Activated CD8-positive, alpha-beta memory T cell treated with anti-CD3 and anti-CD28 coated beads, Interleukin-2, amount 10 ng/mL, durations not matched to agents 7 days and 5 days (primary cell): Measurements from ENCODE around the gene TET2. TPM values are rescaled to one million over a fixed set of nuclear protein-coding genes. Genes with fewer than 3 reads are reported as not detected.

Experiments
- ATAC-seq: fragments of 150-1000 bp; cut with Tn5 transposase; one replicate; pipeline ENCODE4 v1.10.0; 2021; ENCODE audit warnings: moderate library complexity
- CTCF ChIA-PET: fragments of 350-600 bp; sonication (Branson Sonifier 250); formaldehyde crosslinking; loops from one replicate; lab custom pipeline; 2021; ENCODE audit warnings: antibody characterized with exemption; lab: Charles Lee
- DNase-seq: peaks from one replicate; pipeline ENCODE4 v3.0.0-alpha.2; 2020
- H3K27ac Mint-ChIP-seq: one replicate; pipeline ENCODE4 v1.8.0; 2021; ENCODE audit warnings: mild to moderate bottlenecking, mixed read lengths
- H3K27me3 Mint-ChIP-seq: one replicate; pipeline ENCODE4 v1.8.0; 2021; ENCODE audit warnings: mixed read lengths
- H3K36me3 Mint-ChIP-seq: one replicate; pipeline ENCODE4 v1.8.0; 2021; ENCODE audit warnings: mild to moderate bottlenecking, mixed read lengths
- H3K4me1 Mint-ChIP-seq: one replicate; pipeline ENCODE4 v1.8.0; 2021; ENCODE audit warnings: mixed read lengths
- H3K4me3 Mint-ChIP-seq: one replicate; pipeline ENCODE4 v1.8.0; 2021; ENCODE audit warnings: mild to moderate bottlenecking, moderate library complexity, mixed read lengths
- H3K9me3 Mint-ChIP-seq: one replicate; pipeline ENCODE4 v1.8.0; 2022; ENCODE audit warnings: low read depth, mixed read lengths
- total RNA-seq, 2 experiments: library from RNA; stranded (reverse); gene quantifications; one replicate each; pipeline ENCODE4 v1.2.3, GENCODE V29; 2021

TET2 gene
- 10 to 100 TPM; 24.6 to 25.1 TPM for total RNA-seq

DNA sequence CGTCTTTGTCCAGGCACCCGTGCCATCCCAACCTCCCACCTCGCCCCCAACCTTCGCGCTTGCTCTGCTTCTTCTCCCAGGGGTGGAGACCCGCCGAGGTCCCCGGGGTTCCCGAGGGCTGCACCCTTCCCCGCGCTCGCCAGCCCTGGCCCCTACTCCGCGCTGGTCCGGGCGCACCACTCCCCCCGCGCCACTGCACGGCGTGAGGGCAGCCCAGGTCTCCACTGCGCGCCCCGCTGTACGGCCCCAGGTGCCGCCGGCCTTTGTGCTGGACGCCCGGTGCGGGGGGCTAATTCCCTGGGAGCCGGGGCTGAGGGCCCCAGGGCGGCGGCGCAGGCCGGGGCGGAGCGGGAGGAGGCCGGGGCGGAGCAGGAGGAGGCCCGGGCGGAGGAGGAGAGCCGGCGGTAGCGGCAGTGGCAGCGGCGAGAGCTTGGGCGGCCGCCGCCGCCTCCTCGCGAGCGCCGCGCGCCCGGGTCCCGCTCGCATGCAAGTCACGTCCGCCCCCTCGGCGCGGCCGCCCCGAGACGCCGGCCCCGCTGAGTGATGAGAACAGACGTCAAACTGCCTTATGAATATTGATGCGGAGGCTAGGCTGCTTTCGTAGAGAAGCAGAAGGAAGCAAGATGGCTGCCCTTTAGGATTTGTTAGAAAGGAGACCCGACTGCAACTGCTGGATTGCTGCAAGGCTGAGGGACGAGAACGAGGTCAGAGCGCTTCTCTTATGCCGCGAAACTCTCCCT is at the start of gene TET2:
Gene TET2, plus strand, starts transcription at position 601 of the 740 bp plus-strand sequence. CDS start 87,067 bp downstream, outside the sequence.
- Mint-ChIP-seq H3K9me3 (no peaks in the 10 kb centered on the region), H3K27ac (peak within 1 kb of the TSS; percentile 99), H3K4me1 (peaks cover 27% of the 10 kb centered on the region), H3K4me3 (peak within 1 kb of the TSS; percentile 99), H3K27me3 (no peaks in the 10 kb centered on the region), H3K36me3 (peaks cover 8% of the 10 kb centered on the region)
- CTCF ChIA-PET, result interaction anchor here (1.0 to 2.4 kb wide), 4 partner anchors 302 to 328 kb away, joined by 3 to 17 read pairs (median 6); partner anchors contain the start of gene PPA2
- ATAC-seq, result peak; percentile 91
- DNase-seq, result peak; percentile 88

DNA sequence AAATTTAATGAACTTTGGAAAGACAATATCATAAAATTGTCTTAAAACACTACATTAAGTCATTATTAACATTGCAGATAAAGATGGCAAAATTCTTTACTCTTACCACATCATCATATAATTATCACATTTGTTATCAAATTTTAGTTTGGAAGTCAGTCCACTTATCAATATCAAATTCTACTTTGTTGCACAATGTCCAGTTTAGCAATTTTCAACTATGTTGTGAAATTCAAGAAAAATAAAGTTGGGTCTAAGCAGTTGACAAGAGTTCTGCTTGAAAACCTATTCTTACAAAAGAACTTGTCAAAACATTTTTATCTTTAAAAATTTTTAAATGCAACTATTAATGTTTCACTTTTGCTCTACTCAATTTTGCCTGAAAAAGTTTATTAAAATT is 44.7 kb upstream of the TET2 start:
- H3K9me3 Mint-ChIP-seq, result peaks cover 8% of the 10 kb centered on the region
- DNase-seq, result no peak
- peaks cover 1% of the 10 kb centered on the region for H3K36me3 Mint-ChIP-seq
- CTCF ChIA-PET, result no interaction called here
- H3K27ac Mint-ChIP-seq, result no peak overlapping the region
- H3K4me3 Mint-ChIP-seq, result no peak overlapping the region
- no peak for ATAC-seq
- no peaks in the 10 kb centered on the region for H3K4me1 Mint-ChIP-seq
- H3K27me3 Mint-ChIP-seq, result peaks cover 14% of the 10 kb centered on the region

DNA sequence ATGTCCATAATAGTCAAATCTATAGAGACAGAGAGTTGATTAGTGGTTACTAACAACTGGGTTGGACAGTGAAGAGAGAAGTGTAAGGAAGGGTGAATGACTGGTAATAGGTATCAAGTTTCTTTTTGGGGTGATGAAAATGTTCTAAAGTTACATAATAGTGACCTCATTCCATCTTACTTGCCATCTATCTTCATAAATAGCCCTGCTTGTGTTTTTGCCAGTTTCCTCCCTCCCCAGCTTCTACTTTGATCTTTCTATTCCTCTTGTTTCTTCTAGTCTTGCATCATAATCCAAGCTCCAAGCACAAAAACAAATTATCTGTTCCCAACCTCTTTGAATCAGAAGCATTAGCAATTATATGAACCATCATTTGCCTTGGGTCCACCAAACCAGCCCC is 40.2 kb upstream of the TET2 start:
- CTCF ChIA-PET, result interaction anchor here (1.5 kb wide), 1 partner anchor 24 kb away, joined by 3 read pairs; no protein-coding TSS in a partner anchor
- DNase-seq (no peak), ATAC-seq (no peak)
- Mint-ChIP-seq H3K4me1 (no peaks in the 10 kb centered on the region), H3K27ac (no peak overlapping the region), H3K36me3 (no peaks in the 10 kb centered on the region), H3K4me3 (no peak overlapping the region), H3K9me3 (no peaks in the 10 kb centered on the region), H3K27me3 (peaks cover 17% of the 10 kb centered on the region)

DNA sequence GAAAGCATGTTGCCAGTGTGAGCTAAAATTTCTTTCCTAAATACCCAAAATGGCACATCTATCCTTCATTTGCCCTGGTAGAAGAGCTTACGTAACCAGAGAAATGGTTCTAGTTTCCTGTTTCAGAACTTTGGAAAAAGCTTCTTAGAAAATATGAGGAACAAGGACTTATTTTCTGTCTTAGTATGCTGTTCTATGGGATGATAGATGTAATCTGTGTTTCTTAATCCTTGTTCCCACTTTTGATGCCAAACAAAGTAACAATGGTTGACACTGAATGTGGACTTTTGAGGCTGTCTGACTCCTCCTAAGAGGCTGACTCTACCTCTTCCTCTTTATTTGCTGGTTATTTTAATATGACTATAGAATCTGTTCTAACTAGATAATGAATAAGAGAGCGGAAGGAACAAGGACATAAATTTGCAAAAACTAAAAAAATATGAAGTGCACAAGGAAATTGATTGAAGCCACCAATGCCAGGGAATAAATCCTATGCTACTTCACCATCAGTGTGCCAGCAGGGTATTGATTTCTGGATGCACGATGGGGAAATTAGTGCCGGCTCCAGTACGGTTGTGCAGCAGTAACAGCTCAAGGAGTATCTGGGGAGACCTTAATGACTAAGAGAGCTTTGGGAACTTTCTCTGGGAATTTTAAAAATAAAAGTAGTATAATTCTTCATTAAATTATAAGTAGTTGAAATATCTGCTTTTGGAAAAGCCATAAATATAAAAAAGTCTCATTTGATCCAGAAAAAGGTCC is 39.4 kb upstream of the TET2 start:
- H3K36me3 Mint-ChIP-seq, result no peaks in the 10 kb centered on the region
- no peak for DNase-seq
- H3K4me3 Mint-ChIP-seq, result no peak overlapping the region
- no peaks in the 10 kb centered on the region for H3K4me1 Mint-ChIP-seq
- ATAC-seq, result no peak
- CTCF ChIA-PET, result interaction anchor here (1.5 kb wide), 1 partner anchor 23 kb away, joined by 3 read pairs; no protein-coding TSS in a partner anchor
- peaks cover 17% of the 10 kb centered on the region for H3K27me3 Mint-ChIP-seq
- H3K27ac Mint-ChIP-seq, result no peak overlapping the region
- H3K9me3 Mint-ChIP-seq, result no peaks in the 10 kb centered on the region

DNA sequence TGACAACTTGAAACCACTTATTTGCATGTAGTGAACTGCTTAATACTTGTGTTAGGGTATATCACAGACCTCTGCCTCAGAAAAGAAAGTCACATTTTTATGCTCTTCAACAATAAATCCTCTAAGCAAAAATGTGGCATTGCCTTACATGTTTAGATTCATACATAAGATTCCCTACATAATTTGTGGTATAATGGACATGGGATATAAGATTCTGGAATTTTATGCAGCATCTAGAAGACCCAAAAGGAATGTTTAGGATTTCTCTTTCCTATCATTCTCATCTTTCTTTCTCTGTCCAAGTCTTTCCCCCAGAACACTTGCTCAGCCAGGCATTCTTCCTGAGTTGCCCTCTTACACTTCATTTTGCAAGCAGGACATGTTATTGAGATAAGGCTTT is 37.7 kb upstream of the TET2 start:
- CTCF ChIA-PET, result no interaction called here
- peaks cover 19% of the 10 kb centered on the region for H3K27me3 Mint-ChIP-seq
- H3K4me3 Mint-ChIP-seq, result no peak overlapping the region
- H3K36me3 Mint-ChIP-seq, result no peaks in the 10 kb centered on the region
- no peaks in the 10 kb centered on the region for H3K9me3 Mint-ChIP-seq
- no peak for ATAC-seq
- no peak for DNase-seq
- H3K27ac Mint-ChIP-seq, result no peak overlapping the region
- no peaks in the 10 kb centered on the region for H3K4me1 Mint-ChIP-seq

DNA sequence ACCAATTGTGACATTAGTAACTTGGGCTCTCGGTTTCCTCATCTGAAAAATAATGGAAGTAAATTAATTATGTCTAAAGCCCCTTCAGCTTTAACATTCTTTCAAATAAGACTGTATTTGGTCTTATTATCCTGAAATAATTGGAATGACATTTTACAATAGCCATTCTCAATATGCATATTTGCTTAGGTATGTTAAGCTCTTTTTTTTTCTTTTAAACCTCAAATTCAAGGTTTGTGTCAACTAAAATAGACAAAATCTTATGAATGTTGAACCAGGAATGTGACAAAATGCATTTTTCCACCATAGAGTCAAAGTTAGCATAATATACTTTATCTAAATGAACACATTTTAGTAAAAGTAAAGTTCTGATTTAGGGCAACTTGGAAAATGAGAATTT is 34.4 kb upstream of the TET2 start:
- no peak overlapping the region for H3K4me3 Mint-ChIP-seq
- no peak overlapping the region for H3K27ac Mint-ChIP-seq
- no peak for ATAC-seq
- no peaks in the 10 kb centered on the region for H3K9me3 Mint-ChIP-seq
- no peak for DNase-seq
- no peaks in the 10 kb centered on the region for H3K36me3 Mint-ChIP-seq
- CTCF ChIA-PET, result no interaction called here
- H3K4me1 Mint-ChIP-seq, result no peaks in the 10 kb centered on the region
- H3K27me3 Mint-ChIP-seq, result peaks cover 15% of the 10 kb centered on the region

DNA sequence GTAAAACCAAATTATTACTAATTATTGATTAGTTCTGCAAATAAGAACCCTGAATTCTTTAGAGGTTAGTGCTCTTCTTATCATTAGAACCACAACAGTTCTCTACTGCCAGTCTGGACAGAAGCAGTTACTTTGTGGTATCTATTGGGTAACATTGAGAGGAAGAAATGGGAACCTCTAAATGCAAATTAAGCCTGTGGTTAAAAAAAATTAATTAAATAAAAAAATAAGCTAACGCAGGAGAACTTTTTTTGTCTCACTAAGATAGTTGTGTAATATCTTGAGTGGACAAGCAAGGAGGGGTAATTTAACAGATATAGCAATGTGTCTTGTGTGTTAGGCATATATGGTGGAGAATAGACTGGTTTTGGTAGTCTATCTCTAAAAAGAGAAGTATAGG is 32.9 kb upstream of the TET2 start:
- Mint-ChIP-seq H3K9me3 (no peaks in the 10 kb centered on the region), H3K4me3 (no peak overlapping the region), H3K36me3 (no peaks in the 10 kb centered on the region), H3K27ac (no peak overlapping the region), H3K27me3 (peaks cover 13% of the 10 kb centered on the region), H3K4me1 (no peaks in the 10 kb centered on the region)
- ATAC-seq (no peak), DNase-seq (no peak)
- CTCF ChIA-PET, result no interaction called here

DNA sequence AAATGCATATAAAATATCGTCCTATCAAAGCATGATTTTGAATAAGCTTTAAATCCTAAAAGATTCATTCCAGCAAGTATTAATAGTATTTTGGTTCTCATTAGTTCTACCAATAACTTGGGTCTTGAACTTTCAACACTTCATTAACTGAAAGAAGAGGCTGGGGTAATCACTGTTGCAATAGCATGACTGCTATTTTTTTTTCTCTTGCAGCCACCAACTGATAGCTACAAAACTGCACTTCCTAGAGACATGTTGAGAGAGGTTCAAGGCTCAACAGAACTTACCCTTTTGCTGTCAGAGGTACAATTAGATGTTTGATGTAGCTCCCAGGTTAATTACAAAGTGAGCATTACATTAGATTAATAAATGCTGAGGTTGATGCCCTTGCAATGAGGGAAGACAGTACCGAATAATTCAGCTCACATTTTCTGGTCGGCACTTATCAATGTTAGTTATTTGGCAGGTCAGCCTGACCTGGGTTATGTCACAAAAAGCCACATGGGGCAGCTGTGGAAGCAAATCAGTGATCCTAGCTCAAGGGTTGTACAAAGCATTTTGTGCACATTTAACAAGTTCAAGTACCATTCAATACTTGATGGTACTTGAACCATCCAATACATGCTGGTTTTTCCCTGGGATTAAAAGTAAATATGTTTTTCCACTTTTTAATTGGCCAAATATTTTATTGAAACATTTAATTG is 29.9 kb upstream of the TET2 start:
- ATAC-seq (no peak), DNase-seq (no peak)
- Mint-ChIP-seq H3K4me1 (no peaks in the 10 kb centered on the region), H3K36me3 (no peaks in the 10 kb centered on the region), H3K9me3 (no peaks in the 10 kb centered on the region), H3K4me3 (no peak overlapping the region), H3K27me3 (peaks cover 13% of the 10 kb centered on the region), H3K27ac (no peak overlapping the region)
- CTCF ChIA-PET, result no interaction called here

DNA sequence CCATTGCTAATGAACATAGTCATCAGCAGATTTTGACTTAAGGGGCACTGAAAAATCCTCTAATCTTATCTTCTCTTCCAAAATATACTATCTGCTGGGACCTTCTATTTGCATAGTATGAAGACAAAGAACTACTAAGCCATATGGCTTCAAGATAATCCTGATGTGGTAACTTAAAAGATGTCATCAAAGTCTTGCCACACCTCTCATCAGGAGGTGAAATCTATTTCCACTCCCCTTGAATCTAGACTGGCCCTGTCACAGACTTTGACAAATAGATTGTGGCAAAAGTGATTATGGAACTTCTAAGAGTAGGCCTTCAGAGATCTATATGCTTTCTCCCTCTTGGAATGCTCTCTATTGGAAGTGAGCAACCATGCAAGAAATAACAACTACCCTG is 27.3 kb upstream of the TET2 start:
- CTCF ChIA-PET, result no interaction called here
- ATAC-seq (no peak), DNase-seq (no peak)
- Mint-ChIP-seq H3K36me3 (no peaks in the 10 kb centered on the region), H3K27ac (no peak overlapping the region), H3K9me3 (no peaks in the 10 kb centered on the region), H3K4me3 (no peak overlapping the region), H3K27me3 (peaks cover 5% of the 10 kb centered on the region), H3K4me1 (no peaks in the 10 kb centered on the region)

DNA sequence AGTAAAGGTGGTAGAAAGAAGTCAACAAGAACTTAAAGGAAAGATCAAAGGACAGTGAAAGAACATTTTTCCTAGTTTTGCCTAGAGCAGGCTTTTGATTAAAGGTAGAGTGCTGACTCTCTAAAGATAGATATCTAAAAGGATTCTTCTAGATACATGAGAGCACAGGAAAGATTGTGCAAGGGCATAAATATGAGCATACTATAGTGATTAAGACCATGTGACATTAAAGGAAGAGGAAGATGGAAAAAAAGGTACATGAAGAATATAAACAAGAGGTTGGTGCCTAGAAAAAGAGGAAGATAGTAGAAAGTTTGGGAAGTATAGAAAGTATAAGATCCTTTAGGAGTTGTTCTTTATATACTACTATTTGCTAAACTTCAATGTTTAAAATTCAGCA is 26.1 kb upstream of the TET2 start:
- Mint-ChIP-seq H3K27me3 (peaks cover 1% of the 10 kb centered on the region), H3K9me3 (no peaks in the 10 kb centered on the region), H3K4me3 (no peak overlapping the region), H3K4me1 (no peaks in the 10 kb centered on the region), H3K27ac (no peak overlapping the region), H3K36me3 (no peaks in the 10 kb centered on the region)
- CTCF ChIA-PET, result interaction anchor here (0.6 kb wide), 1 partner anchor 353 kb away, joined by 3 read pairs; the partner anchor contains the start of gene PPA2
- no peak for ATAC-seq
- no peak for DNase-seq

DNA sequence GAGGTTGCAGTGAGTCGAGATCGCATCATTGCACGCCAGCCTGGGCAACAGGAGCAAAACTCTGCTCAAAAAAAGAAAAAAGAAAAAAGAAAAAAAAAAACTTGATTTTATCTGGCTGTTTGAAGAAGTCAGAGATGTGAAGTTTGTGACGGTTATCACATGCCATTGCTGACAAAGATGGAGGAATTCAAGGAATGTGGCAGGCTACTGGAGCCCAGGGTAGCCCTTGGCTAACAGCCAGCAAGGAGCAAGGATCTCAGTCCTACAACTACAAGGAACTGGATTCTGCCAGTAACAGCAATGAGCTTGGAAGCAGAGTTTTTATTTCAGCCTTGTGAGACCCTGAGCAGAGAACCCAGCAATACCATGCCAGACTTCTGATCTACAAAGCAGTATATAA is 24.3 kb upstream of the TET2 start:
- no peaks in the 10 kb centered on the region for H3K9me3 Mint-ChIP-seq
- ATAC-seq (no peak), DNase-seq (no peak)
- CTCF ChIA-PET, result no interaction called here
- no peaks in the 10 kb centered on the region for H3K27me3 Mint-ChIP-seq
- H3K36me3 Mint-ChIP-seq, result no peaks in the 10 kb centered on the region
- no peaks in the 10 kb centered on the region for H3K4me1 Mint-ChIP-seq
- no peak overlapping the region for H3K27ac Mint-ChIP-seq
- H3K4me3 Mint-ChIP-seq, result no peak overlapping the region

DNA sequence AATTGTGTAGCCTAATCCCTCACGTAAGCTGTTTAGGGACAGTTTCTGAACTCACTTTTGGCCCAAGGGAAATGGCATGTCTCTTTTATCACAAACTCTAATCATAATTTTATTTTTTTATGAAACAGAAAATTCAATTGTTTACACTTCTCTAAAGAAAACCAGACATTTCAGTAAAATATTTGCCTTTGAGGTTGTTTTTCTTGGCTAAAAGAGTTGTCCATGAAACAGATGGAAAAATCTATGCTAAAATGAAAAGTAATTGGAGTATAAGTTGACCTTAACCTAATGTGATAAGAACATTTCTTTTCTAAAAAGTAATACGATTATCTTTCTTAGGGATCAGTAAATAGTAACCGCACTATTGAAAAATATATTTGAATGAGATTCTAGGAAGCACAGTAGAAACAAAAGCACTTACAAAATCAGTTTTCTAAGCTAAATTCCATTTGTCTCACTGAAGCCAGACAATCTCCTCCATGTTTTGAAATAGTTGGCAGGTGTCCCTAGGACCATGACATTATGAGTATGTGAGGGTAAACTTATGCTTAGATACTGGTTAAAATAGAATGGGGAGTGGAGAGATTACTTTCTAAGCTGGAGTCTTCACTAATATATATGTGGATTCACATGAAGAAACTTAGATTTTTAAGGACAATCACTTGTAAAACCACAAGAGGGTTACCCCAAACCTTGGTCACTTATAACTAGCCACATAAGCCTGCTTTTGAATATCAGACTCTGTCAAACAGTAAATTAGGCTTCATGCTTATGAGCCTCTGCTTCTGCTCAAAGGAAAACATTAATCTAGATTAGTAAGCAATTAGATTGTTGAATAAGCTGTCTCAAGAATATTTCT is 20.1 kb upstream of the TET2 start:
- CTCF ChIA-PET, result no interaction called here

DNA sequence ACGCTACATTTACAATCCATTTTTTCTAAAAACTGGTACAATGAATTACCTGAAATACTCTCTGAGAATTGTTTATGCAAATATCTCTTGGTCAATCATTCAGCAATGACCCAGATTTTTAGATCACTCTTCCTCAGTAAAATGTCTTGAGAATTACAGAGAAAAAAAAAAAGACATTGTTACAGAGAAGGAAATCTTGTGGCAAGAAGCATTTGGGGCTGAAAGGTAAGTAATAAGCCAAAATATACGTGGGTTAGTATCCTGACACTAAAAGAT is 19.6 kb upstream of the TET2 start:
- H3K36me3 Mint-ChIP-seq, result no peaks in the 10 kb centered on the region
- DNase-seq (no peak), ATAC-seq (no peak)

More for the DNA sequence above, 20.1 kb upstream of the TET2 start:
- Mint-ChIP-seq H3K27me3 (peaks cover 2% of the 10 kb centered on the region), H3K9me3 (no peaks in the 10 kb centered on the region), H3K4me3 (no peak overlapping the region), H3K27ac (no peak overlapping the region), H3K4me1 (no peaks in the 10 kb centered on the region), H3K36me3 (no peaks in the 10 kb centered on the region)
- ATAC-seq (no peak), DNase-seq (no peak)

More for the DNA sequence above, 19.6 kb upstream of the TET2 start:
- Mint-ChIP-seq H3K4me1 (no peaks in the 10 kb centered on the region), H3K27me3 (peaks cover 2% of the 10 kb centered on the region), H3K27ac (no peak overlapping the region), H3K4me3 (no peak overlapping the region), H3K9me3 (no peaks in the 10 kb centered on the region)
- CTCF ChIA-PET, result no interaction called here
